A673 (cell line): ENCODE results near the gene ACTR10. TPM values are rescaled to one million over a fixed set of nuclear protein-coding genes. Genes with fewer than 3 reads are reported as not detected.

ENCODE experiments used
- BruUV-seq: library from RNA; stranded (reverse); fragments of 400-500 nt; replicated peaks from 2 replicates; lab custom pipeline; 2021; lab: Mats Ljungman, UMichigan
- CTCF ChIA-PET: fragments of 300-600 bp; sonication (Branson Sonifier 250); formaldehyde crosslinking; loops from one replicate; lab custom pipeline; 2022; ENCODE audit warnings: antibody characterized with exemption; lab: Charles Lee
- POLR2A ChIA-PET: fragments of 300-600 bp; sonication (Branson Sonifier 250); formaldehyde crosslinking; loops from one replicate; lab custom pipeline; 2022; ENCODE audit warnings: antibody characterized with exemption; ENCODE audit not compliant: low non-redundant PET; lab: Charles Lee
- DNase-seq: peaks from one replicate; pipeline ENCODE4 v3.0.0-alpha.2; 2015; ENCODE audit warnings: low spot score
- H3K27ac ChIP-seq: fragments of 200-600 bp; sonication (generic); 2 replicates; pipeline ENCODE4 v1.5.1; 2016; ENCODE audit warnings: mixed run types, low read depth, mild to moderate bottlenecking, mixed read lengths, antibody characterized with exemption, low read length; ENCODE audit not compliant: poor library complexity, severe bottlenecking
- H3K27me3 ChIP-seq: fragments of 200-600 bp; sonication (generic); replicated peaks from 2 replicates; pipeline ENCODE4 v1.6.1; 2017; ENCODE audit warnings: mixed run types, low read depth, mild to moderate bottlenecking, mixed read lengths, antibody characterized with exemption, low read length; ENCODE audit not compliant: insufficient read depth, poor library complexity
- H3K36me3 ChIP-seq: fragments of 200-600 bp; sonication (generic); 2 replicates; pipeline ENCODE4 v1.6.1; 2016; ENCODE audit warnings: mixed run types, mild to moderate bottlenecking, mixed read lengths, antibody characterized with exemption, low read length; ENCODE audit not compliant: insufficient read depth, poor library complexity, severe bottlenecking
- H3K4me1 ChIP-seq: fragments of 200-600 bp; sonication (generic); 2 replicates; pipeline ENCODE4 v1.6.1; 2017; ENCODE audit warnings: mixed run types, mild to moderate bottlenecking, mixed read lengths, antibody characterized with exemption, low read length; ENCODE audit not compliant: insufficient read depth, poor library complexity, severe bottlenecking
- H3K4me3 ChIP-seq: fragments of 200-600 bp; sonication (generic); 2 replicates; pipeline ENCODE4 v1.5.1; 2016; ENCODE audit warnings: low read depth, mixed run types, mild to moderate bottlenecking, mixed read lengths, low read length; ENCODE audit not compliant: poor library complexity, severe bottlenecking
- H3K9me3 ChIP-seq: fragments of 200-600 bp; sonication (generic); 2 replicates; pipeline ENCODE4 v1.6.1; 2016; ENCODE audit warnings: mixed run types, low read depth, mild to moderate bottlenecking, mixed read lengths, antibody characterized with exemption, low read length; ENCODE audit not compliant: poor library complexity, severe bottlenecking
- CTCF ChIP-seq: fragments of 300-800, 200-600 bp; sonication (generic); conservative IDR thresholded peaks from 2 replicates; pipeline ENCODE4 v1.5.1; 2017; ENCODE audit warnings: low read depth, mild to moderate bottlenecking, antibody characterized with exemption, low read length, moderate library complexity, mixed read lengths
- EZH2 ChIP-seq: fragments of 200-600 bp; sonication (generic); IDR thresholded peaks from 2 replicates; pipeline ENCODE4 v1.6.1; 2017; ENCODE audit warnings: borderline replicate concordance, low read depth, mild to moderate bottlenecking, mixed read lengths, antibody characterized with exemption, low read length; ENCODE audit not compliant: poor library complexity, severe bottlenecking
- intact Hi-C: fragments of 100-400 bp; cut with micrococcal nuclease; formaldehyde crosslinking; loops from one replicate; pipeline ENCODE4 v1.10.0; 2022; ENCODE audit not compliant: unreplicated experiment
- total RNA-seq: library from RNA; stranded (reverse); gene quantifications from 2 replicates; pipeline ENCODE4 v1.2.3, GENCODE V29; 2021

Gene ACTR10
- total RNA-seq, 1 experiment from 2014 or later, result 54.7 TPM

DNA sequence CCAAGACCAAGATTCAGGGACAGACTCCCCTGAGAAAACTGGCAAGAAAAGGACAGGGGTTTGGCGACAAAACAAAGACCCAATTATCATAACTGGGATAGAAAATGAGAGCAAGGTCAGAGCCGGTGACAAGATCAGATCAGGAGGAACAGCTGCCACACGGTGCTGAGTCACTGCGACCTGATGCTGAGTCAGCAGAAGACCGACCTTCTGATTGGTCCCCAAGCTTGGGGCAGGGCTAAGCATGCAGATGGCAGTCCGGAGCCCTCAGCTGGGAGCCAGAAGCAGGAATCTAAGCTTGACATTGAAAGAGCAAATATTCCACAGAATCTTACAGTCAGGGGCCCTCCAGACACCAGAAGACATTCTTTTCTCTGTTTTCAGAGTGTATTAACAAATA is 28.9 kb upstream of the ACTR10 start:
- DNase-seq, result peak; percentile 88
- POLR2A ChIA-PET, result no interaction called here
- no peak for TF ChIP-seq EZH2
- no peak for TF ChIP-seq CTCF

GRCh38 chr14:58177125-58177524 is 22.8 kb upstream of the ACTR10 start:
- DNase-seq, result no peak
- Histone ChIP-seq H3K9me3 (no peaks in the 10 kb centered on the region), H3K4me3 (no peak overlapping the region), H3K27me3 (no peaks in the 10 kb centered on the region), H3K36me3 (no peaks in the 10 kb centered on the region), H3K27ac (no peak overlapping the region), H3K4me1 (no peaks in the 10 kb centered on the region)
- intact Hi-C loops, result no loop called here
- TF ChIP-seq CTCF, result no peak
- no peak for TF ChIP-seq EZH2
- POLR2A ChIA-PET, result no interaction called here
- BruUV-seq, result no TSS peak
- CTCF ChIA-PET, result no interaction called here

More for the DNA sequence above, 28.9 kb upstream of the ACTR10 start:
- CTCF ChIA-PET, result interaction anchor here (0.5 kb wide), 1 partner anchor 871 kb away, joined by 14 read pairs; no protein-coding TSS in a partner anchor
- BruUV-seq, result no TSS peak
- H3K9me3 ChIP-seq, result no peaks in the 10 kb centered on the region
- H3K36me3 ChIP-seq, result no peaks in the 10 kb centered on the region
- intact Hi-C loops, result no loop called here
- H3K27me3 ChIP-seq, result no peaks in the 10 kb centered on the region
- H3K4me1 ChIP-seq, result peaks cover 12% of the 10 kb centered on the region
- no peak overlapping the region for H3K27ac ChIP-seq
- H3K4me3 ChIP-seq, result no peak overlapping the region

GRCh38 chr14:58189176-58189575 is 10.8 kb upstream of the ACTR10 start:
- BruUV-seq, result no TSS peak
- POLR2A ChIA-PET, result no interaction called here
- no peaks in the 10 kb centered on the region for H3K27me3 ChIP-seq
- no peak for DNase-seq
- H3K4me1 ChIP-seq, result no peaks in the 10 kb centered on the region
- H3K4me3 ChIP-seq, result no peak overlapping the region
- intact Hi-C loops, result no loop called here
- no peaks in the 10 kb centered on the region for H3K9me3 ChIP-seq
- H3K27ac ChIP-seq, result no peak overlapping the region
- H3K36me3 ChIP-seq, result no peaks in the 10 kb centered on the region
- CTCF ChIA-PET, result no interaction called here
- no peak for TF ChIP-seq CTCF
- no peak for TF ChIP-seq EZH2
